DMS79 treated with DMSO at 0.1 percent for 48 hours (cell line): ENCODE measurements around the gene CPA2.

Experiments used
- DNase-seq: peaks from one replicate; lab custom pipeline; 2025; lab: John Stamatoyannopoulos, UW

CPA2 gene

GRCh38 chr7:130279906-130280305 lies 13.2 kb downstream of the CPA2 start:
- DNase-seq, result no peak

- DNase-seq, result no peak
Measured at GRCh38 chr7:130281260-130281659, 14.6 kb downstream of the CPA2 start.

GRCh38 chr7:130286881-130287280 lies 20.2 kb downstream of the CPA2 start:
- DNase-seq, result no peak

- no peak for DNase-seq
Measured at GRCh38 chr7:130288168-130288567, 21.5 kb downstream of the CPA2 start.

- no peak for DNase-seq
Measured at GRCh38 chr7:130288829-130289228, 22.2 kb downstream of the CPA2 start.

- DNase-seq, result no peak
Measured at GRCh38 chr7:130289478-130289877, 22.8 kb downstream of the CPA2 start.

GRCh38 chr7:130290745-130291144 lies 24.1 kb downstream of the CPA2 start:
- no peak for DNase-seq

- DNase-seq, result no peak
Measured at GRCh38 chr7:130292682-130293257, 26.1 kb downstream of the CPA2 start, which contains the start of gene CPA4. Gene CPA4, plus strand, starts transcription at chr7:130293161. Its CDS starts 20 bp downstream, at chr7:130293181.

- DNase-seq, result no peak
Measured at GRCh38 chr7:130293521-130293920, 26.9 kb downstream of the CPA2 start.

- no peak for DNase-seq
Measured at GRCh38 chr7:130294314-130294713, 27.7 kb downstream of the CPA2 start.

- DNase-seq, result no peak
Measured at GRCh38 chr7:130296221-130296951, 29.7 kb downstream of the CPA2 start.

- peak; percentile 84 for DNase-seq
Measured at GRCh38 chr7:130297628-130298543, 31.2 kb downstream of the CPA2 start.

GRCh38 chr7:130298544-130299326 lies 32.1 kb downstream of the CPA2 start:
- no peak for DNase-seq

GRCh38 chr7:130299866-130300265 lies 33.2 kb downstream of the CPA2 start:
- DNase-seq, result no peak

- no peak for DNase-seq
Measured at GRCh38 chr7:130301501-130302020, 34.9 kb downstream of the CPA2 start.

- no peak for DNase-seq
Measured at GRCh38 chr7:130302649-130303048, 36.0 kb downstream of the CPA2 start.

- no peak for DNase-seq
Measured at GRCh38 chr7:130303127-130303526, 36.5 kb downstream of the CPA2 start.

- DNase-seq, result no peak
Measured at GRCh38 chr7:130303551-130303950, 36.9 kb downstream of the CPA2 start.

- DNase-seq, result no peak
Measured at GRCh38 chr7:130303982-130304381, 37.3 kb downstream of the CPA2 start.

GRCh38 chr7:130304878-130305277 lies 38.2 kb downstream of the CPA2 start:
- no peak for DNase-seq

GRCh38 chr7:130305433-130306042 lies 38.9 kb downstream of the CPA2 start:
- DNase-seq, result no peak
